ENCODE data around the gene ANP32E.

GRCh38 chr1:150235852-150236613 lies at the start of gene ANP32E:
- peak; percentile 97 for TF ChIP-seq POLR2AphosphoS5 (IDR thresholded peaks at IDR 0.05; ENCODE audit: low read depth, low read length)
- peak; percentile 99 for TF ChIP-seq POLR2A (IDR thresholded peaks at IDR 0.05; ENCODE audit: low read depth, low read length)
- peak; percentile 100 for TF ChIP-seq TAF1 (IDR thresholded peaks at IDR 0.05; ENCODE audit: borderline replicate concordance, low read depth, low read length)

Measured in GM12892 (cell line).